Endothelial cell of umbilical vein (primary cell): Measurements from ENCODE around the gene ARID1B. TPM values are rescaled to one million over a fixed set of nuclear protein-coding genes. Genes with fewer than 3 reads are reported as not detected.

Experiments used
- BruUV-seq: library from RNA; stranded (reverse); fragments of 400-500 nt; replicated peaks from 2 replicates; lab custom pipeline; 2021; lab: Mats Ljungman, UMichigan
- CTCF ChIA-PET: fragments of 300-600, 350-600 bp; sonication (Branson Sonifier 250); formaldehyde crosslinking; loops from one replicate; lab custom pipeline; 2021; ENCODE audit warnings: antibody characterized with exemption, inconsistent platforms; lab: Charles Lee
- POLR2A ChIA-PET: fragments of 300-600, 350-600 bp; sonication (Branson Sonifier 250); formaldehyde crosslinking; loops from one replicate; lab custom pipeline; 2021; ENCODE audit warnings: antibody characterized with exemption, inconsistent platforms; lab: Charles Lee
- DNase-seq: peaks from one replicate; pipeline ENCODE4 v3.0.0-alpha.2; 2011; ENCODE audit warnings: low read depth, low spot score
- FAIRE-seq: peaks from 2 replicates; lab custom pipeline; 2011; peaks lifted over from hg19 to GRCh38; lab: Jason Lieb, UNC
- H2AFZ ChIP-seq: 2 replicates; pipeline ENCODE4 v1.6.0; 2012; ENCODE audit warnings: low read depth, low read length, control low read depth, inconsistent platforms
- H3K27ac ChIP-seq: 2 replicates; pipeline ENCODE4 v1.5.1; 2011; ENCODE audit warnings: low read depth, mild to moderate bottlenecking, control low read depth, low read length, moderate library complexity; ENCODE audit not compliant: insufficient read depth
- H3K27me3 ChIP-seq, 2 experiments: 2 replicates each; pipeline versions ENCODE4 v1.6.0 to v1.6.1; 2011; ENCODE audit warnings: low read length in 2 of 2, mixed read lengths in 1 of 2; ENCODE audit not compliant: control insufficient read depth in 2 of 2, insufficient read depth in 2 of 2
- H3K36me3 ChIP-seq, 2 experiments: 2 replicates in 1 of 2; 3 replicates in 1 of 2; pipeline ENCODE4 v1.5.1; 2011; ENCODE audit warnings: low read length in 2 of 2, mild to moderate bottlenecking in 1 of 2, moderate library complexity in 1 of 2; ENCODE audit not compliant: control insufficient read depth in 2 of 2, insufficient read depth in 2 of 2; ENCODE audit errors: extremely low read depth in 1 of 2
- H3K4me1 ChIP-seq: 3 replicates; pipeline ENCODE4 v1.5.1; 2011; ENCODE audit warnings: mild to moderate bottlenecking, low read length; ENCODE audit not compliant: control insufficient read depth, insufficient read depth; ENCODE audit errors: extremely low read depth
- H3K4me2 ChIP-seq: 2 replicates; pipeline ENCODE4 v1.6.1; 2011; ENCODE audit warnings: low read length, control low read depth, mixed read lengths; ENCODE audit not compliant: insufficient read depth
- H3K4me3 ChIP-seq, 3 experiments: fragments of 200-600 bp in 1 of 3; sonication (generic), shearing (Covaris generic) in 1 of 3; replicated peaks in 1 of 3; 2 replicates each; pipeline ENCODE4 v1.5.1; 2011 to 2016; ENCODE audit warnings: control low read depth in 3 of 3, low read length in 3 of 3, mild to moderate bottlenecking in 2 of 3, inconsistent platforms in 1 of 3, low read depth in 1 of 3, moderate library complexity in 1 of 3; ENCODE audit not compliant: insufficient read depth in 1 of 3
- H3K79me2 ChIP-seq: 2 replicates; pipeline ENCODE4 v1.6.0; 2012; ENCODE audit warnings: low read length, inconsistent platforms; ENCODE audit not compliant: control insufficient read depth, insufficient read depth
- H3K9ac ChIP-seq: replicated peaks from 2 replicates; pipeline ENCODE3; 2011; ENCODE audit warnings: low read length, control low read depth; ENCODE audit not compliant: insufficient read depth; ENCODE audit errors: extremely low read depth
- H3K9me1 ChIP-seq: replicated peaks from 3 replicates; pipeline ENCODE4 v1.6.0; 2011; ENCODE audit warnings: mild to moderate bottlenecking, low read length; ENCODE audit not compliant: control insufficient read depth, insufficient read depth; ENCODE audit errors: extremely low read depth
- H3K9me3 ChIP-seq: replicated peaks from 2 replicates; pipeline ENCODE4 v1.5.1; 2012; ENCODE audit warnings: low read length, inconsistent platforms; ENCODE audit not compliant: control insufficient read depth, insufficient read depth
- H4K20me1 ChIP-seq: replicated peaks from 2 replicates; pipeline ENCODE3; 2011; ENCODE audit warnings: mild to moderate bottlenecking, low read length; ENCODE audit not compliant: control insufficient read depth, insufficient read depth; ENCODE audit errors: extremely low read depth
- CTCF ChIP-seq, 2 donors: IDR thresholded peaks; 1 replicate in 1 of 2; 2 replicates in 1 of 2; pipeline ENCODE4 v1.5.1; 2011; ENCODE audit warnings: low read length in 2 of 2, mild to moderate bottlenecking in 2 of 2, moderate library complexity in 2 of 2, control low read depth in 1 of 2, inconsistent platforms in 1 of 2, low read depth in 1 of 2; ENCODE audit not compliant: insufficient read depth in 1 of 2; ENCODE audit errors: extremely low read depth in 1 of 2
- EZH2 ChIP-seq: IDR thresholded peaks from 2 replicates; pipeline ENCODE4 v1.6.1; 2012; ENCODE audit warnings: borderline replicate concordance, low read depth, mild to moderate bottlenecking, moderate library complexity, low read length, inconsistent platforms; ENCODE audit not compliant: severe bottlenecking
- FOS ChIP-seq: IDR thresholded peaks from 2 replicates; pipeline ENCODE4 v1.6.1; 2011; ENCODE audit warnings: mild to moderate bottlenecking, low read length, moderate library complexity, borderline replicate concordance; ENCODE audit not compliant: insufficient read depth
- GATA2 ChIP-seq: IDR thresholded peaks from 2 replicates; pipeline ENCODE4 v1.7.0; 2011; ENCODE audit warnings: low read depth, mild to moderate bottlenecking, moderate library complexity, mixed read lengths, low read length; ENCODE audit not compliant: insufficient read length, insufficient read depth
- JUN ChIP-seq: IDR thresholded peaks from 2 replicates; pipeline ENCODE4 v1.6.1; 2011; ENCODE audit warnings: borderline replicate concordance, low read depth; ENCODE audit not compliant: insufficient read length, insufficient read depth
- MAX ChIP-seq: IDR thresholded peaks from 2 replicates; pipeline ENCODE4 v1.6.1; 2011; ENCODE audit not compliant: insufficient read depth, insufficient read length
- MYC ChIP-seq: IDR thresholded peaks from one replicate; pipeline ENCODE4 v1.6.1; 2011; ENCODE audit warnings: mild to moderate bottlenecking, low read depth, low read length
- POLR2A ChIP-seq: IDR thresholded peaks from 2 replicates; pipeline ENCODE4 v1.6.1; 2012; ENCODE audit warnings: low read depth, mild to moderate bottlenecking, control low read depth, low read length
- POLR2AphosphoS5 ChIP-seq: IDR thresholded peaks from 2 replicates; pipeline ENCODE4 v1.6.1; 2012; ENCODE audit warnings: low read depth, mild to moderate bottlenecking, control low read depth, low read length, moderate library complexity; ENCODE audit not compliant: insufficient read depth
- dilution Hi-C: fragments of 300-500 bp; cut with MboI; formaldehyde crosslinking; loops from one replicate; pipeline ENCODE4 v1.15.0; 2019; ENCODE audit warnings: low sequenced_read_pairs; ENCODE audit not compliant: extremely low pct_ligation_motif_present
- intact Hi-C: fragments of 100-400 bp; cut with micrococcal nuclease; formaldehyde crosslinking; loops from one replicate; pipeline ENCODE4 v1.10.0; 2022
- polyA plus RNA-seq, 4 experiments: library from polyadenylated mRNA; depleted of rRNA in 3 of 4; stranded (reverse) in 3 of 4; unstranded in 1 of 4; fragments of >200 nt; gene quantifications; 2 replicates each; pipeline versions ENCODE4 v1.2.1 to v1.2.3, GENCODE V29; 2011 to 2012; ENCODE audit warnings: missing spikeins in 1 of 4
- total RNA-seq: library from RNA; stranded (reverse); gene quantifications from 2 replicates; pipeline ENCODE4 v1.2.3, GENCODE V29; 2021

The ARID1B gene
- total and polyA plus RNA-seq, 2 donors (not counting 3 experiments of a cell fraction or from before 2014, with no cell fraction given): 21.8 to 89.5 TPM

- Histone ChIP-seq H3K9ac (no peak overlapping the region), H3K4me1 (peaks cover 6% of the 10 kb centered on the region), H3K79me2 (peaks cover 47% of the 10 kb centered on the region), H3K9me1 (no peaks in the 10 kb centered on the region), H3K4me3 (no peak overlapping the region), H3K27me3 (no peaks in the 10 kb centered on the region), H4K20me1 (peaks cover 3% of the 10 kb centered on the region), H2AFZ (no peak overlapping the region), H3K4me2 (no peak overlapping the region), H3K36me3 (no peaks in the 10 kb centered on the region), H3K9me3 (no peaks in the 10 kb centered on the region), H3K27ac (no peak overlapping the region)
- TF ChIP-seq MAX (no peak), POLR2AphosphoS5 (no peak), JUN (no peak), MYC (no peak), GATA2 (no peak), CTCF (IDR thresholded peaks at IDR 0.05; ENCODE audit: extremely low read depth in 1 of 2, insufficient read depth in 1 of 2, low read depth in 1 of 2, low read length in 2 of 2) (no peak), FOS (no peak), POLR2A (no peak), EZH2 (no peak)
- DNase-seq (no peak), FAIRE-seq (no peak)
- no TSS peak for BruUV-seq
- ChIA-PET POLR2A (no interaction called here), CTCF (interaction anchor here (0.7 to 1.6 kb wide), 2 partner anchors 13 to 32 kb away, joined by 3 to 4 read pairs; no protein-coding TSS in a partner anchor)
- intact Hi-C loops (no loop called here), dilution Hi-C loops (no loop called here)
Observed at GRCh38 chr6:157013649-157014304, 236.6 kb downstream of the ARID1B start.
